GM06990 (cell line): ENCODE data around the gene EPN1.

Experiments
- DNase-seq: peaks from one replicate; pipeline ENCODE4 v3.0.0-alpha.2; 2011; ENCODE audit not compliant: insufficient read length; ENCODE audit errors: extremely low read depth
- H3K27me3 ChIP-seq: replicated peaks from 2 replicates; pipeline ENCODE4 v1.6.0; 2011; ENCODE audit warnings: low read length; ENCODE audit not compliant: control insufficient read depth, insufficient read depth
- H3K36me3 ChIP-seq: 2 replicates; pipeline ENCODE4 v1.5.1; 2011; ENCODE audit warnings: low read length; ENCODE audit not compliant: control insufficient read depth, insufficient read depth
- H3K4me3 ChIP-seq: replicated peaks from 2 replicates; pipeline ENCODE4 v1.5.1; 2011; ENCODE audit warnings: low read depth, mild to moderate bottlenecking, control low read depth, low read length
- TF ChIP-seq, protein P1 (sequence below): IDR thresholded peaks from 2 replicates; pipeline ENCODE4 v1.5.1; 2011; ENCODE audit warnings: low read length, control low read depth, mild to moderate bottlenecking, inconsistent platforms; ENCODE audit not compliant: insufficient read depth, poor library complexity, severe bottlenecking

The EPN1 gene

DNA sequence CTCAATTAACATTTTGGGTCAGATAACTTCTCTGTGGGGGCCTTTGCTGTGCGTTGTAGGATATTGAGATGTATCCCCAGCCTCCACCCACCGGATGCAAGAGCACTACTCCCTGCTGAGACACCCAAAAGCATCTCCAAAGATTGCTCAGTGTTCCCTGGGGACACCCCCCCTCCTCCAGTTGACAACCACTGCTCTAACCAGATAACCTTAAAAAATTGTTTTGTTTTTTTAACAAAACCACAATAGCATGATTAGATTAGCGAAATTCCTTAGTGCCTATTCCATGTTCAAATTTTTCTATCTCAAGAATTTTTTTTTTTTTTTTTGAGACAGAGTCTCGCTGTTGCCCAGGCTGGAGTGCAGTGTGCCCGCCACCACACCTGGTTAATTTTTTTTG lies 2.6 kb upstream of the EPN1 start:
- Histone ChIP-seq H3K27me3 (no peaks in the 10 kb centered on the region), H3K36me3 (peaks cover 38% of the 10 kb centered on the region), H3K4me3 (no peak overlapping the region)
- no peak for DNase-seq
- TF ChIP-seq, protein P1, sequence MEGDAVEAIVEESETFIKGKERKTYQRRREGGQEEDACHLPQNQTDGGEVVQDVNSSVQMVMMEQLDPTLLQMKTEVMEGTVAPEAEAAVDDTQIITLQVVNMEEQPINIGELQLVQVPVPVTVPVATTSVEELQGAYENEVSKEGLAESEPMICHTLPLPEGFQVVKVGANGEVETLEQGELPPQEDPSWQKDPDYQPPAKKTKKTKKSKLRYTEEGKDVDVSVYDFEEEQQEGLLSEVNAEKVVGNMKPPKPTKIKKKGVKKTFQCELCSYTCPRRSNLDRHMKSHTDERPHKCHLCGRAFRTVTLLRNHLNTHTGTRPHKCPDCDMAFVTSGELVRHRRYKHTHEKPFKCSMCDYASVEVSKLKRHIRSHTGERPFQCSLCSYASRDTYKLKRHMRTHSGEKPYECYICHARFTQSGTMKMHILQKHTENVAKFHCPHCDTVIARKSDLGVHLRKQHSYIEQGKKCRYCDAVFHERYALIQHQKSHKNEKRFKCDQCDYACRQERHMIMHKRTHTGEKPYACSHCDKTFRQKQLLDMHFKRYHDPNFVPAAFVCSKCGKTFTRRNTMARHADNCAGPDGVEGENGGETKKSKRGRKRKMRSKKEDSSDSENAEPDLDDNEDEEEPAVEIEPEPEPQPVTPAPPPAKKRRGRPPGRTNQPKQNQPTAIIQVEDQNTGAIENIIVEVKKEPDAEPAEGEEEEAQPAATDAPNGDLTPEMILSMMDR, result no peak

DNA sequence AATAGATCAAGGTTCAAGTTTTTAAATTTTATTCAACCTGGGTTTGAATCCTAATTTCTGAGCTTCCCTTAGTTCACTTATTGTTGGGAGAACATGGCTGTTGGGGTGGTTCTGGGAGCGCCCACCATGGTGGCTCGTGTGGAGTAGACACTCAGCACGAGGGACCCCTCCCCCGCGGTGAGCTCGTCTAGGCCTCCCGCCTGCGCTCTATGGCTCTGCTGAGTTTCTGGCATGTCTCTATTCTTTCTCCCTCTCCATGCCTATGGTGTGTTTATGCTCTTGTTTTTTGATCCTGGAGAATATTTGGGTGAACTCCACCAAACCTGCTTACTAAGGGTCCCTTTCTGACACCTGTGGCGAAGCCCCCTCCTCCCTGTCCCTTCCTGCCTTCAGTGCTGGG lies 1.6 kb upstream of the EPN1 start:
- Histone ChIP-seq H3K4me3 (no peak overlapping the region), H3K36me3 (peaks cover 33% of the 10 kb centered on the region)
- TF ChIP-seq, protein P1, result no peak

DNA sequence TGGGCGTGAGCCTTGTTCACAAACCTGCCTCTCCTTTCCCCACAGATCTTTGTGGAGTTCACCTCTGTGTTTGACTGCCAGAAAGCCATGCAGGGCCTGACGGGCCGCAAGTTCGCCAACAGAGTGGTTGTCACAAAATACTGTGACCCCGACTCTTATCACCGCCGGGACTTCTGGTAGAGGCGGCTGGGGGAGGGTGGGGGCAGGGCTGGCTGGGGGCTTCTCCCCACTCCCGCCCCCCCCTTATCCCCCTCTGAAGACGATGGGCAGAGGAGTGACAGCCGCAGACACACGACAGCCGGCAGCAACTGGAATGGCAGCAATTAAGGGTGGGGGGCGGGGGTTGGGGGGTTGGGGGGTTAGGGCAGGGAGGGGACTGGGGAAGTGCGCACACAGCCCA lies 1.1 kb upstream of the EPN1 start:
- H3K36me3 ChIP-seq, result peaks cover 32% of the 10 kb centered on the region
- no peaks in the 10 kb centered on the region for H3K27me3 ChIP-seq
- H3K4me3 ChIP-seq, result no peak overlapping the region
- DNase-seq, result no peak
- TF ChIP-seq, protein P1, result no peak

More for the DNA sequence above, 1.6 kb upstream of the EPN1 start:
- DNase-seq, result no peak
- H3K27me3 ChIP-seq, result no peaks in the 10 kb centered on the region

DNA sequence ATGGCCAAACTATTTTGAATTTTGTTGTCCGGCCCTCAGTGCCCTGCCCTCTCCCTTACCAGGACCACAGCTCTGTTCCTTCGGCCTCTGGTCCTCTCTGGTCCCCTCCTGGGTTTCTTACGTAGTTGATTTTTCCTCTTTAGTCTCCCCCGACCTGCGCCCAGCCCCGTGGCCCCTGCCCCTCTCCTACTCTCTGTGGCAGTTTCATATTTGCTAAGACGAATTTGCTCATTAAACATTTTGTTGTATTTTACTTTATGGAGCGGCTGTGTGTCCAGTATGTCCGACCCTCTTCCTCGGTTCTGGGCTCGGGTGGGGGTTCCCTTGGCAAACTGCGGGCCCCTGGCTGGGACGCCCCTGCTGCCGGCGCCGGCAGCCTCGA lies 576 bp upstream of the EPN1 start:
- peaks cover 32% of the 10 kb centered on the region for H3K36me3 ChIP-seq
- H3K27me3 ChIP-seq, result no peaks in the 10 kb centered on the region
- peak overlapping the region; percentile 93 for H3K4me3 ChIP-seq
- TF ChIP-seq, protein P1, result no peak
- DNase-seq, result no peak

DNA sequence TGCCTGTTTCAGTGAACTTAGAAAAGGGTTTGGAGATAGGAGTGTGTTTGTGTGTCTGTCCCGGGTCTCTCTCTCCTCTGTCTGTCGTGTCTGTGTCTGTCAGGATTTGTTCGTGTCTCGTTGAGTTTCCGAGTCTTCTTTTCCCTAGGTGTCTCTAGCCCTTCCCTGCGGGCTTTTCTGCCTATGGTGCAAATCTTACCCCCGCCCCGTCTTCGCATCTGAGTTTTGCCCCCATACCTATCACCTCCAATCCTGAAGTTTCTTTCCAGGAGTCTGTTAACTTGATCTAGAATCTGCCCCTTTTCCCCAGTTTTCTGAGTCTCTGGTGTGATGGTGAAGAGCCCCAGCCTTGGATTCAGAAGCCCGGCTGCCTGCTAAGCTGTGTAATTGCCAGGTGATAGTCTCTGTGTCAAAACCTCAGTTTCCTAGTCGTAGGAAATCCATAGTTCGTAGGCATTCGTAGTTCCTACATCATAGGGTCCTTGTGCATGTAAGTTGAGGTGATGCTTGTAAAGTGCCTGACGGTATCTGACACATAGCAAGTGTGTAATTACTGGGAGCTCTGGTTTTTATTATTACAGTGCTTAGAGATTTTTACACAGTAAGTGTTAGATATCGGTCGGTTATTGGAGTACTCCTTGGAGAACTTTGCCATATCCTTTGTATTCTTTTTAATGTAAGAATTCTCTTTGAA lies 782 bp downstream of the EPN1 start:
- TF ChIP-seq, protein P1, result no peak
- H3K36me3 ChIP-seq, result peaks cover 28% of the 10 kb centered on the region
- DNase-seq, result peak; percentile 13
- H3K4me3 ChIP-seq, result peak overlapping the region; percentile 93
- no peaks in the 10 kb centered on the region for H3K27me3 ChIP-seq

DNA sequence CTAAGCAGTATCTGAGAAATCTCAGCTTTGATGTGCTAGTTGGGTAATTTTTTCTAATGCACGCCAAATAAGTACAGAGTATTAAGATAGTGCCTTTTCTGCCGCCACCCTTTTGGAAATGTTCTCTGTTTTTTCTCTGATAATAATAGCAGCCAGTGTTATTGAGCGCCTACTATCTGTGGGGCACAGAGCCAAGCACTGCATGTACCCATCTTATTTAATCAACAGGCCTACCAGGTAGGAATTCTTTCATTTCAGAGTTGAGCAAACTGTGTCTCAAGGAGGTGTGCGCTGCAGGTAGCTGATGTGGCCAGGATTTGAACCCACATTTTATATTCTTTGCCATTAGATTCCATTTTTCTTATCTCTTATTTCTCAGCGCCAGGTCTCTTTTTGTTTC lies 1.4 kb downstream of the EPN1 start:
- peaks cover 28% of the 10 kb centered on the region for H3K36me3 ChIP-seq
- peak overlapping the region; percentile 93 for H3K4me3 ChIP-seq
- TF ChIP-seq, protein P1, result peak; percentile 28
- no peak for DNase-seq
- H3K27me3 ChIP-seq, result no peaks in the 10 kb centered on the region
